HCT116 (cell line): ENCODE measurements around the gene RASGRP2. TPM values are rescaled to one million over a fixed set of nuclear protein-coding genes. Genes with fewer than 3 reads are reported as not detected.

ENCODE experiments used
- ATAC-seq: fragments of 200-7000 bp; cut with Tn5 transposase; 2 replicates; pipeline ENCODE4 v1.9.1; 2020; ENCODE audit warnings: mild to moderate bottlenecking, moderate library complexity
- BruUV-seq: library from RNA; stranded (reverse); fragments of 400-500 nt; replicated peaks from 2 replicates; lab custom pipeline; 2021; lab: Mats Ljungman, UMichigan
- CTCF ChIA-PET: fragments of 300-600 bp; sonication (Branson Sonifier 250); formaldehyde crosslinking; loops from one replicate; lab custom pipeline; 2021; ENCODE audit warnings: antibody characterized with exemption; lab: Charles Lee
- POLR2A ChIA-PET: fragments of 300-600, 350-600 bp; sonication (Branson Sonifier 250); formaldehyde crosslinking; loops from one replicate; lab custom pipeline; 2021; ENCODE audit warnings: antibody characterized with exemption; lab: Charles Lee
- RAD21 ChIA-PET, 2 experiments: fragments of 300-600 bp; sonication (Branson Sonifier 250); formaldehyde crosslinking; loops; one replicate each; lab custom pipeline; 2023; ENCODE audit warnings: low total read pairs in 2 of 2; ENCODE audit not compliant: uncharacterized antibody in 2 of 2, unreplicated experiment in 2 of 2, low non-redundant PET in 1 of 2; lab: Charles Lee
- DNase-seq: peaks from one replicate; pipeline ENCODE4 v3.0.0-alpha.2; 2010; ENCODE audit warnings: low read depth, low spot score
- H2AFZ ChIP-seq: fragments of 200-600 bp; shearing (Covaris generic), sonication (generic); 2 replicates; pipeline ENCODE4 v1.6.1; 2017; ENCODE audit warnings: low read depth, mixed run types, mixed read lengths, antibody characterized with exemption, low read length; ENCODE audit not compliant: poor library complexity, severe bottlenecking
- H3K27ac ChIP-seq: 2 replicates; pipeline ENCODE4 v1.5.1; 2012; ENCODE audit warnings: low read depth, low read length
- H3K27me3 ChIP-seq: fragments of 200-600 bp; sonication (generic); 2 replicates; pipeline ENCODE4 v1.6.1; 2016; ENCODE audit warnings: mixed run types, low read length, mixed read lengths; ENCODE audit not compliant: insufficient read depth
- H3K36me3 ChIP-seq, 2 experiments: fragments of 200-500 bp in 1 of 2; fragments of 200-600 bp in 1 of 2; sonication (Bioruptor generic) in 1 of 2; sonication (generic) in 1 of 2; 2 replicates each; pipeline versions ENCODE4 v1.5.1 to v1.6.1; 2014 to 2016; ENCODE audit warnings: low read length in 2 of 2, inconsistent platforms in 1 of 2, mixed read lengths in 1 of 2, mixed run types in 1 of 2; ENCODE audit not compliant: insufficient read depth in 2 of 2, control insufficient read depth in 1 of 2
- H3K4me1 ChIP-seq, 2 experiments: fragments of 200-600 bp in 1 of 2; sonication (generic) in 1 of 2; 2 replicates each; pipeline versions ENCODE4 v1.5.1 to v1.6.1; 2012 to 2017; ENCODE audit warnings: low read length in 2 of 2, inconsistent platforms in 1 of 2, mild to moderate bottlenecking in 1 of 2, mixed read lengths in 1 of 2, mixed run types in 1 of 2, moderate library complexity in 1 of 2; ENCODE audit not compliant: insufficient read depth in 2 of 2, control insufficient read depth in 1 of 2
- H3K4me2 ChIP-seq: fragments of 200-600 bp; sonication (generic); 2 replicates; pipeline ENCODE4 v1.6.1; 2017; ENCODE audit warnings: mixed run types, low read length, mixed read lengths
- H3K4me3 ChIP-seq, 2 experiments: fragments of 200-600 bp in 1 of 2; sonication (generic) in 1 of 2; replicated peaks in 1 of 2; 2 replicates each; pipeline ENCODE4 v1.5.1; 2011 to 2016; ENCODE audit warnings: low read length in 2 of 2, control low read depth in 1 of 2, low read depth in 1 of 2, mild to moderate bottlenecking in 1 of 2, mixed read lengths in 1 of 2, mixed run types in 1 of 2
- H3K79me2 ChIP-seq: fragments of 200-600 bp; sonication (generic); 2 replicates; pipeline ENCODE4 v1.6.1; 2017; ENCODE audit warnings: mild to moderate bottlenecking, mixed run types, low read length, moderate library complexity, mixed read lengths; ENCODE audit not compliant: insufficient read depth
- H3K9ac ChIP-seq: fragments of 200-600 bp; sonication (generic); 2 replicates; pipeline ENCODE4 v1.6.1; 2016; ENCODE audit warnings: low read length, mixed read lengths
- H3K9me2 ChIP-seq: fragments of 200-600 bp; sonication (generic), shearing (Covaris generic); 2 replicates; pipeline ENCODE4 v1.6.1; 2017; ENCODE audit warnings: mixed run types, mild to moderate bottlenecking, moderate library complexity; ENCODE audit not compliant: insufficient read depth
- H3K9me3 ChIP-seq, 2 experiments: fragments of 200-500 bp in 1 of 2; fragments of 200-600 bp in 1 of 2; sonication (Bioruptor generic) in 1 of 2; sonication (generic) in 1 of 2; 2 replicates each; pipeline ENCODE4 v1.6.1; 2014 to 2017; ENCODE audit warnings: low read length in 2 of 2, mixed read lengths in 2 of 2, inconsistent platforms in 1 of 2, low read depth in 1 of 2, mild to moderate bottlenecking in 1 of 2, mixed run types in 1 of 2, moderate library complexity in 1 of 2; ENCODE audit not compliant: control insufficient read depth in 1 of 2, insufficient read depth in 1 of 2
- H4K20me1 ChIP-seq: fragments of 200-600 bp; sonication (generic), shearing (Covaris generic); 2 replicates; pipeline ENCODE4 v1.6.1; 2017; ENCODE audit warnings: mixed run types, mild to moderate bottlenecking, moderate library complexity; ENCODE audit not compliant: insufficient read depth
- CEBPB ChIP-seq: IDR thresholded peaks from 2 replicates; pipeline ENCODE4 v1.6.1; 2012; ENCODE audit warnings: low read depth
- EZH2phosphoT487 ChIP-seq: fragments of 200-600 bp; IDR thresholded peaks from 2 replicates; pipeline ENCODE4 v1.6.1; 2018; ENCODE audit warnings: antibody characterized with exemption, borderline replicate concordance
- RAD21 ChIP-seq: IDR thresholded peaks from 2 replicates; pipeline ENCODE4 v1.6.1; 2012; ENCODE audit warnings: low read depth, mild to moderate bottlenecking
- SIN3A ChIP-seq: IDR thresholded peaks from 2 replicates; pipeline ENCODE4 v1.6.1; 2012; ENCODE audit warnings: low read depth
- TCF7L2 ChIP-seq: IDR thresholded peaks from 2 replicates; pipeline ENCODE4 v1.7.0; 2011; ENCODE audit warnings: borderline replicate concordance, inconsistent platforms; ENCODE audit not compliant: insufficient read depth, insufficient read length; ENCODE audit errors: extremely low read depth
- intact Hi-C: fragments of 100-400 bp; cut with micrococcal nuclease; formaldehyde crosslinking; loops from 2 replicates; pipeline ENCODE4 v1.10.0; 2022
- total RNA-seq: library from RNA; stranded (reverse); gene quantifications from one replicate; pipeline ENCODE4 v1.2.1, GENCODE V29; 2021; ENCODE audit not compliant: unreplicated experiment

RASGRP2 gene
- total RNA-seq, 1 experiment from 2014 or later: 12.8 TPM

DNA sequence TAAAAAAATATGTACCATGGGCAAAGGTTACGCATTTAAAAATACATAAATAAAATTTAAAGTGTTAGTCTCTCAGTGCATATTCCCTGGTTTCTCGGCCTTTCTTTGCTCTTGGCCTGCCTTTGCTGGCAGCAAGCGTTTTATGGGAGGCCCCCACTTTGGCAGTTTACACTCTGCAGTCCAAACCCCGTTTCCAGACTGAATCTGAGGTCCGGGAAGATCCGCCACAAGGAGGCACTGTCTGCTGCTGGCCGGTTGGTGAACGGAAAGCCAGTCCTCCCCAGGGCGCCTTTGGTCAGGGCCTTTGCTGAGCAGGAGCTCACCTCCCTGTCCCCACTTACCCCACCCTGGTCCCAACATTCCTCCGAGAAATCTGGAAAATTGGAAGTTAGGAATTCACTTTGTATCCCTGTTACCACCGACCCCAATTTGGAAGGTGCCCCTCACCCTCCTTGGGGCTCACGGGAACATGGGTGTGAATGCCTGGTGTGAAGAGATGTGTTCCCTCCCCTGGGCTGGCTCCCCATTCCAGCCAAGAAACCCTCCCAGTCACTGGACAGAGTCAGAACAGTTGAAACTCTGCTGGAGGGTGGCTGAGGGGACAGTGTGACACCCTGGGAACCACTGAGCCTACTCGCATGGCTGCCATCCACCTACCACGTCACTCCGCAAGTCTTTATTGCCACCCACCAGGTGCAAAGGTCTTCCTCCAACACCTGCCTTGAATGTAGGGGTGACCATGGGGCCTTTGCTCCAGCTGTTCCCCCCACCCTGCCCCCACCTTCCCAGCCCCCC, 43.8 kb upstream of the RASGRP2 start (continued):
- TF ChIP-seq CEBPB (no peak), SIN3A (no peak), RAD21 (peak; percentile 85)

DNA sequence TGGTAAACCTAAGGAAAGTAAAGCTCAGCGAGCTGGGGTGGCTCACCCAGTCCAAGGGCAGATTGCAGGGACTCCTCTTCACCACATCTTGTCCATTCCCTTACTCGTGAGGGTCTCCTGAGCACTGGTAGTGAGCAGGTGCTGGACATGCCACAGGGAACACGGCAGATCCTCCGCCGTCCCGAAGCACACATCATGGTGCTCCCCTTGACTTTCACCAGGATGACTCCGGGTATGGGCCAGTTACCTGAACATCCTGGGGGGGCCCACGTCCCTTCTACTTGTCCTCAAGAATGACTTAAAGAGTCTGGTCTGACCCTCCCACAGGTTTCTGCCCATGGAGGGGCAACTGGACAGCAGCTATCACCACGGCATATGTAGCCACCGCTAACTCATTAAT, 42.4 kb upstream of the RASGRP2 start:
- intact Hi-C loops: loop anchor here (2.0 to 5.0 kb wide), 4 partner anchors 56 to 331 kb away; partner anchors contain the start of genes ARL2, CDC42BPG and ZNHIT2
- Histone ChIP-seq H3K4me1 (peaks cover 2 to 14% of the 10 kb centered on the region in 2 experiments; a peak in 3 of 4 replicates), H3K36me3 (no peaks in the 10 kb centered on the region), H4K20me1 (no peaks in the 10 kb centered on the region), H3K9ac (no peak overlapping the region), H3K27me3 (no peaks in the 10 kb centered on the region), H3K79me2 (no peaks in the 10 kb centered on the region), H3K9me2 (no peaks in the 10 kb centered on the region), H3K4me2 (no peak overlapping the region), H2AFZ (no peak overlapping the region), H3K27ac (no peak overlapping the region), H3K9me3 (no peaks in the 10 kb centered on the region), H3K4me3 (no peak overlapping the region)
- TF ChIP-seq TCF7L2 (no peak), EZH2phosphoT487 (no peak)
- DNase-seq: no peak
- ATAC-seq: no peak
- POLR2A ChIA-PET: interaction anchor here (1.3 kb wide), 1 partner anchor 50 kb away, joined by 3 read pairs; no protein-coding TSS in a partner anchor
- CTCF ChIA-PET: interaction anchor here (1.7 kb wide), 1 partner anchor 61 kb away, joined by 3 read pairs; no protein-coding TSS in a partner anchor
- BruUV-seq: no TSS peak
- RAD21 ChIA-PET: no interaction called here
